ENCODE results near the gene UPP1. TPM values are rescaled to one million over a fixed set of nuclear protein-coding genes. Genes with fewer than 3 reads are reported as not detected.
"Not testable (repeated sequence)": the region's sequence is repeated elsewhere in the genome, so short reads cannot be mapped to it uniquely, and the experiment has no call there.

Gene UPP1
- total RNA-seq, 1 donor from 2014 or later, result 68.9 TPM

DNA sequence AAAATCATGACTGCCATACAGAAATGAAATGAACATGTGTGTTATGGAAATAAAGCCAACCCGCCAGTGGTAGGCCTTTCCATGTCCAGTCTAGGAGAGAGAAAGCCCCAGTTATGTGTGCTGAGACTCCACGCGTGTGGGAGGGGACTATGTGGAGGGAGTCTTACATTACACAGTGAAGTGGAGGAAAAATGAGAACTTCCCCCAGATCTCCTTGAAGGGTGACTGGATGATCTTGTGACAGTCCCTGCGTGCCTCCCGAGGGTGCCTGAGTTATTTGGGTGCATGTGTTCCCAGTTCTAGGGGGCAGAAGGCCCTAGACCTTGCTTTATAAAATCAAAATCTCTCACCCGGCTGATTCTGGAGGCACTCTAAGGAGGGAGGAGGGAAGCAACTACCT is 24.2 kb downstream of the UPP1 start:
- H3K9me3 ChIP-seq, result no peaks in the 10 kb centered on the region
- H3K4me1 ChIP-seq, result no peaks in the 10 kb centered on the region
- TF ChIP-seq, protein P1, sequence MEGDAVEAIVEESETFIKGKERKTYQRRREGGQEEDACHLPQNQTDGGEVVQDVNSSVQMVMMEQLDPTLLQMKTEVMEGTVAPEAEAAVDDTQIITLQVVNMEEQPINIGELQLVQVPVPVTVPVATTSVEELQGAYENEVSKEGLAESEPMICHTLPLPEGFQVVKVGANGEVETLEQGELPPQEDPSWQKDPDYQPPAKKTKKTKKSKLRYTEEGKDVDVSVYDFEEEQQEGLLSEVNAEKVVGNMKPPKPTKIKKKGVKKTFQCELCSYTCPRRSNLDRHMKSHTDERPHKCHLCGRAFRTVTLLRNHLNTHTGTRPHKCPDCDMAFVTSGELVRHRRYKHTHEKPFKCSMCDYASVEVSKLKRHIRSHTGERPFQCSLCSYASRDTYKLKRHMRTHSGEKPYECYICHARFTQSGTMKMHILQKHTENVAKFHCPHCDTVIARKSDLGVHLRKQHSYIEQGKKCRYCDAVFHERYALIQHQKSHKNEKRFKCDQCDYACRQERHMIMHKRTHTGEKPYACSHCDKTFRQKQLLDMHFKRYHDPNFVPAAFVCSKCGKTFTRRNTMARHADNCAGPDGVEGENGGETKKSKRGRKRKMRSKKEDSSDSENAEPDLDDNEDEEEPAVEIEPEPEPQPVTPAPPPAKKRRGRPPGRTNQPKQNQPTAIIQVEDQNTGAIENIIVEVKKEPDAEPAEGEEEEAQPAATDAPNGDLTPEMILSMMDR (IDR thresholded peaks at IDR 0.05), result no peak
- H3K4me3 ChIP-seq, result no peak overlapping the region
- intact Hi-C loops (cut with DNase I), result no loop called here
- peaks cover 10% of the 10 kb centered on the region for H3K36me3 ChIP-seq
- ATAC-seq (peak; percentile 61), DNase-seq (no peak)
- no peaks in the 10 kb centered on the region for H3K27me3 ChIP-seq
- H3K27ac ChIP-seq, result no peak overlapping the region

DNA sequence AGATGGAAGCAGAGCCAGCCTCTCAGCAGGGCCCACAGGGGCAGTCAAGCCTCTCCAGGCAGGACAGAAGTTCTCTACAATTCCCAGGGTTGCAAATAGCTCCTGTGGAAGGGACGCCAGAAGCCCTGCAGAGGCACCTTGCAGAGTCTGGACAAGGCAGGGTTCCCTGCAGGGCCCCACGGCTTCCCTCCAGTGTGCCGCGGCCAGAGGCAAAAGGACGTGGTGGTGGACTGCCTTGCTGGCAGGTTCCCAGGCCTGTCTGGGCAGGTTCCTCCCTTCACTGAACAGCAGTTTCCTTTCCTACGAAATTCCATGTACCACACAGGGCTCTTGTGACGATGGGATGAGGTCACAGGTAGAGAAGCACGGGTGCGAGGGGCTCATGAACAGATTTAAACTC is 25.1 kb downstream of the UPP1 start:
- ATAC-seq, result no peak
- Histone ChIP-seq H3K27me3 (no peaks in the 10 kb centered on the region), H3K36me3 (peaks cover 2% of the 10 kb centered on the region), H3K4me1 (no peaks in the 10 kb centered on the region), H3K9me3 (no peaks in the 10 kb centered on the region), H3K27ac (no peak overlapping the region), H3K4me3 (no peak overlapping the region)
- intact Hi-C loops (cut with DNase I), result no loop called here
- DNase-seq, result no peak
- TF ChIP-seq, protein P1 (IDR thresholded peaks at IDR 0.05), result no peak

DNA sequence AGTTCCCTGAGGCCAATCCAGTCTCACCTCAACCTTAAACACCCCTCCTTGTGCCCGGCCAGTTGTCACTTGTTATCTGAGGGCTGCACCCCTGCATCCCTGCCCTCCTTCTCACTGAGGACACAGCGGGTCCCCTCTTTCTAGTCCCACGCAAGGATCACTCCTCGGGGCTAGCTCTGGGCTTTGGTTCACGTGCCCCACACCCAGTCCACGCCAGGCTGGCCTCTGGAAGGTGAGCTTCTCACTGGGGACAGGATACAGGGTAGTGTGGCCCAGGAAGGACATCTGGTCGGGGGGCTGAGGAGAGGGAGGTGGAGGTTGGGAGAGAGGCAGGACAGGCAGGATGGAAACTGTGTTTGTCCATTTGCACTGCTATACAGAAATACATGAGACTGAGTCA is 25.5 kb downstream of the UPP1 start:
- Histone ChIP-seq H3K36me3 (no peaks in the 10 kb centered on the region), H3K4me3 (no peak overlapping the region), H3K27ac (no peak overlapping the region), H3K4me1 (no peaks in the 10 kb centered on the region), H3K9me3 (no peaks in the 10 kb centered on the region), H3K27me3 (no peaks in the 10 kb centered on the region)
- DNase-seq (no peak), ATAC-seq (no peak)
- TF ChIP-seq, protein P1 (IDR thresholded peaks at IDR 0.05), result no peak
- intact Hi-C loops (cut with DNase I), result no loop called here

DNA sequence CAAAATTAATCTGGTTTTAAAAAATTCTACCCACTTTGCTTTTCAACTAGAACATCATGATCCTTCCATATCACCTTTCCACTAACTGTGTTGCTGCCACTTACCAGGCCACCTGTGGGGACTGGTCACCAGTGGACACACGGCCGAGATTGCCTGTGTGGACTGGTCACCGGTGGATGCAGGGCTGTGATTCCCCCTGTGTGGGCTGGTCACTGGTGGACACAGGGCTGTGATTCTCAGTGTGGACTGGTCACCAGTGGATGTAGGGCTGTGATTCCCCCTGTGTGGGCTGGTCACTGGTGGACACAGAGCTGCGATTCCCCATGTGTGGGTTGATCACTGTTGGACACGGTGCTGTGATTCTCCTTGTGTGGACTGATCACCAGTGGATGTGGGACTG is 27.0 kb downstream of the UPP1 start:
- no peak overlapping the region for H3K4me3 ChIP-seq
- no peak overlapping the region for H3K27ac ChIP-seq
- TF ChIP-seq, protein P1 (IDR thresholded peaks at IDR 0.05), result no peak
- H3K9me3 ChIP-seq, result no peaks in the 10 kb centered on the region
- H3K4me1 ChIP-seq, result no peaks in the 10 kb centered on the region
- no peaks in the 10 kb centered on the region for H3K36me3 ChIP-seq
- intact Hi-C loops (cut with DNase I), result no loop called here
- no peaks in the 10 kb centered on the region for H3K27me3 ChIP-seq
- DNase-seq (no peak), ATAC-seq (no peak)

DNA sequence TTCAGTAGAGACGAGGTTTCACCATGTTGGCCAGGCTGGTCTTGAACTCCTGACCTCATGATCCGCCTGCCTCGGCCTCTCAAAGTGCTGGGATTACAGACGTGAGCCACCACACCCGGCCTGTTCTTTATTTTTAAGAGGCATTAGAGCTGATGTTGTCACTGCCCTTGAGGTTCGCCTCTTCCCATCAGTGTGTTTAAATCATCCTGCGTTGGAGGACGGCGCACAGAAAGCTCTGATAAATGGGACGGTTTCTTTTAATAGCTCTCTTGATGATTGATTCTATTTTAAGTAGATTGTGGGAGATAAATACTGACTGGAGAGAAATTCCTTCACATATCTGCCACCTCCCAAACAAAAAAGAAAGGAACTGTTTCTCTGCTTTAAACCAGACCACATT is 29.0 kb downstream of the UPP1 start:
- H3K9me3 ChIP-seq, result no peaks in the 10 kb centered on the region
- intact Hi-C loops (cut with DNase I), result no loop called here
- no peak overlapping the region for H3K4me3 ChIP-seq
- TF ChIP-seq, protein P1 (IDR thresholded peaks at IDR 0.05), result no peak
- H3K27me3 ChIP-seq, result no peaks in the 10 kb centered on the region
- no peak for DNase-seq
- H3K4me1 ChIP-seq, result no peaks in the 10 kb centered on the region
- ATAC-seq, result no peak
- H3K36me3 ChIP-seq, result no peaks in the 10 kb centered on the region
- no peak overlapping the region for H3K27ac ChIP-seq

DNA sequence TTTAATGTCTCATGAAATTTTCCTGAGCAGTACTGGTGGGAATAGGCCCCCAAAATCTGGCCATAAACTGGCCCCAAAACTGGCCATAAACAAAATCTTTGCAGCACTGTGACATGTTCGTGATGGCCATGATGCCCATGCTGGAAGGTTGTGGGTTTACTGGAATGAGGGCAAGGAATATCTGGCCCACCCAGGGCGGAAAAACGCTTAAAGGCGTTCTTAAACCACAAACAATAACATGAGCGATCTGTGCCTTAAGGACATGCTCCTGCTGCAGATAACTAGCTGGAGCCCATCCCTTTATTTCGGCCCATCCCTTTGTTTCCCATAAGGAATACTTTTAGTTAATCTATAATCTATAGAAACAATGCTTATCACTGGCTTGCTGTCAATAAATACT is 31.5 kb downstream of the UPP1 start:
- intact Hi-C loops (cut with DNase I); H3K27ac ChIP-seq; H3K9me3 ChIP-seq; H3K4me3 ChIP-seq; ATAC-seq; H3K27me3 ChIP-seq; H3K36me3 ChIP-seq; DNase-seq; H3K4me1 ChIP-seq: not testable (repeated sequence)

Data from upper lobe of right lung (tissue), 1 donor.